Keratinocyte (primary cell): Measurements from ENCODE around the gene RHOF. TPM values are rescaled to one million over a fixed set of nuclear protein-coding genes. Genes with fewer than 3 reads are reported as not detected.

Experiments
- DNase-seq: peaks from one replicate; pipeline ENCODE4 v3.0.0-alpha.2; 2011; ENCODE audit warnings: low read depth, missing footprints, low spot score
- FAIRE-seq: peaks from 2 replicates; lab custom pipeline; 2011; peaks lifted over from hg19 to GRCh38; lab: Jason Lieb, UNC
- H2AFZ ChIP-seq: 2 replicates; pipeline ENCODE4 v1.6.0; 2012; ENCODE audit warnings: low read length, control low read depth, inconsistent platforms; ENCODE audit not compliant: control insufficient read depth
- H3K27ac ChIP-seq: 2 replicates; pipeline ENCODE4 v1.5.1; 2011; ENCODE audit warnings: low read length; ENCODE audit not compliant: control insufficient read depth, insufficient read depth
- H3K27me3 ChIP-seq: 3 replicates; pipeline ENCODE4 v1.6.0; 2011; ENCODE audit warnings: low read length; ENCODE audit not compliant: control insufficient read depth, insufficient read depth; ENCODE audit errors: extremely low read depth
- H3K36me3 ChIP-seq, 2 experiments: 2 replicates in 1 of 2; 3 replicates in 1 of 2; pipeline ENCODE4 v1.5.1; 2011; ENCODE audit warnings: low read length in 2 of 2, mild to moderate bottlenecking in 1 of 2; ENCODE audit not compliant: control insufficient read depth in 2 of 2, insufficient read depth in 2 of 2; ENCODE audit errors: extremely low read depth in 1 of 2
- H3K4me1 ChIP-seq: 3 replicates; pipeline ENCODE4 v1.5.1; 2011; ENCODE audit warnings: low read length; ENCODE audit not compliant: control insufficient read depth, insufficient read depth; ENCODE audit errors: extremely low read depth
- H3K4me2 ChIP-seq: 3 replicates; pipeline ENCODE4 v1.6.0; 2011; ENCODE audit warnings: low read depth, low read length; ENCODE audit not compliant: control insufficient read depth, insufficient read depth; ENCODE audit errors: extremely low read depth
- H3K4me3 ChIP-seq, 3 experiments: fragments of 200-600 bp in 1 of 3; sonication (generic) in 1 of 3; 2 replicates in 2 of 3; 3 replicates in 1 of 3; pipeline ENCODE4 v1.5.1; 2011 to 2016; ENCODE audit warnings: low read length in 3 of 3, mild to moderate bottlenecking in 3 of 3, control low read depth in 2 of 3, inconsistent platforms in 1 of 3, low read depth in 1 of 3, mixed read lengths in 1 of 3, mixed run types in 1 of 3, moderate library complexity in 1 of 3; ENCODE audit not compliant: control insufficient read depth in 2 of 3, insufficient read depth in 2 of 3; ENCODE audit errors: extremely low read depth in 1 of 3
- H3K79me2 ChIP-seq: 2 replicates; pipeline ENCODE4 v1.6.0; 2012; ENCODE audit warnings: low read length; ENCODE audit not compliant: control insufficient read depth, insufficient read depth
- H3K9ac ChIP-seq: 3 replicates; pipeline ENCODE4 v1.6.0; 2011; ENCODE audit warnings: low read length; ENCODE audit not compliant: control insufficient read depth, insufficient read depth; ENCODE audit errors: extremely low read depth
- H3K9me1 ChIP-seq: 3 replicates; pipeline ENCODE4 v1.6.0; 2011; ENCODE audit warnings: low read length; ENCODE audit not compliant: control insufficient read depth, insufficient read depth; ENCODE audit errors: extremely low read depth
- H3K9me3 ChIP-seq: 2 replicates; pipeline ENCODE4 v1.5.1; 2012; ENCODE audit warnings: low read depth, low read length; ENCODE audit not compliant: control insufficient read depth
- H4K20me1 ChIP-seq: 3 replicates; pipeline ENCODE4 v1.6.0; 2011; ENCODE audit warnings: low read length; ENCODE audit not compliant: control insufficient read depth, insufficient read depth; ENCODE audit errors: extremely low read depth
- CTCF ChIP-seq, 3 experiments: IDR thresholded peaks in 1 of 3; conservative IDR thresholded peaks in 1 of 3; optimal IDR thresholded peaks in 1 of 3; 2 replicates in 2 of 3; 3 replicates in 1 of 3; pipeline versions ENCODE3 to v1.5.1; 2011; ENCODE audit warnings: low read length in 3 of 3, mild to moderate bottlenecking in 3 of 3, moderate library complexity in 2 of 3, control low read depth in 1 of 3, inconsistent platforms in 1 of 3; ENCODE audit not compliant: insufficient read depth in 2 of 3; ENCODE audit errors: extremely low read depth in 1 of 3
- EZH2 ChIP-seq: IDR thresholded peaks from one replicate; pipeline ENCODE4 v1.6.1; 2012; ENCODE audit warnings: inconsistent platforms, mild to moderate bottlenecking, low read length, moderate library complexity
- dilution Hi-C: fragments of 300-500 bp; cut with MboI; formaldehyde crosslinking; loops from one replicate; pipeline ENCODE4 v1.7.0; 2020; ENCODE audit warnings: low sequenced_read_pairs; ENCODE audit not compliant: extremely low pct_ligation_motif_present
- polyA plus RNA-seq, 5 experiments: library from polyadenylated mRNA; depleted of rRNA in 3 of 5; stranded (reverse) in 3 of 5; stranded (forward) in 1 of 5; unstranded in 1 of 5; fragments of >200 nt; gene quantifications; 1 replicate in 1 of 5; 2 replicates in 3 of 5; 3 replicates in 1 of 5; pipeline versions ENCODE4 v1.2.1 to v1.2.3, GENCODE V29; 2011 to 2012; ENCODE audit warnings: missing spikeins in 2 of 5, low read depth in 1 of 5, low replicate concordance in 1 of 5

Gene RHOF
- polyA plus RNA-seq, 1 donor (not counting 4 experiments of a cell fraction or from before 2014, with no cell fraction given) = 2.8 TPM

GRCh38 chr12:121800694-121801594 lies 7.5 kb upstream of the RHOF start:
- TF ChIP-seq CTCF (optimal IDR thresholded peaks at IDR 0.05 in 1 of 3, IDR thresholded peaks at IDR 0.05 in 1 of 3, conservative IDR thresholded peaks at IDR 0.05 in 1 of 3; ENCODE audit: extremely low read depth in 1 of 3, insufficient read depth in 2 of 3, low read length in 3 of 3) = no peak
- no peak for TF ChIP-seq EZH2
- H3K27me3 ChIP-seq = no peaks in the 10 kb centered on the region
- peaks cover 0 to 2% of the 10 kb centered on the region in 2 experiments for H3K36me3 ChIP-seq
- peak overlapping the region; percentile 90 for H3K27ac ChIP-seq
- H3K4me2 ChIP-seq = peak overlapping the region; percentile 95
- no peaks in the 10 kb centered on the region for H4K20me1 ChIP-seq
- peak overlapping the region; percentile 98 for H3K9ac ChIP-seq
- peaks cover 24% of the 10 kb centered on the region for H3K79me2 ChIP-seq
- no peaks in the 10 kb centered on the region for H3K9me3 ChIP-seq
- H3K9me1 ChIP-seq = no peaks in the 10 kb centered on the region
- peak overlapping the region; percentile 65 to 82 (median 79) for H3K4me3 ChIP-seq
- no peak for DNase-seq
- no peak overlapping the region for H2AFZ ChIP-seq
- dilution Hi-C loops = no loop called here
- peaks cover 49% of the 10 kb centered on the region for H3K4me1 ChIP-seq
- no peak for FAIRE-seq

GRCh38 chr12:121799842-121800693 lies 6.6 kb upstream of the RHOF start:
- peaks cover 5 to 6% of the 10 kb centered on the region in 2 experiments for H3K36me3 ChIP-seq
- peak overlapping the region; percentile 95 for H3K4me2 ChIP-seq
- DNase-seq (no peak), FAIRE-seq (no peak)
- TF ChIP-seq EZH2 = no peak
- TF ChIP-seq CTCF (optimal IDR thresholded peaks at IDR 0.05 in 1 of 3, IDR thresholded peaks at IDR 0.05 in 1 of 3, conservative IDR thresholded peaks at IDR 0.05 in 1 of 3; ENCODE audit: extremely low read depth in 1 of 3, insufficient read depth in 2 of 3, low read length in 3 of 3) = no peak
- H3K9ac ChIP-seq = peak overlapping the region; percentile 98
- H3K27ac ChIP-seq = peak overlapping the region; percentile 90
- peak overlapping the region; percentile 37 for H2AFZ ChIP-seq
- H4K20me1 ChIP-seq = no peaks in the 10 kb centered on the region
- peak overlapping the region; percentile 50 to 62 (median 58) for H3K4me3 ChIP-seq
- dilution Hi-C loops = no loop called here
- H3K4me1 ChIP-seq = peaks cover 45% of the 10 kb centered on the region
- H3K79me2 ChIP-seq = peaks cover 18% of the 10 kb centered on the region
- H3K27me3 ChIP-seq = no peaks in the 10 kb centered on the region
- no peaks in the 10 kb centered on the region for H3K9me3 ChIP-seq
- no peaks in the 10 kb centered on the region for H3K9me1 ChIP-seq
